Type B pancreatic cell (in vitro differentiated cells): ENCODE results near the gene DZIP1L. TPM values are rescaled to one million over a fixed set of nuclear protein-coding genes. Genes with fewer than 3 reads are reported as not detected.

ENCODE experiments used
- DNase-seq: peaks from one replicate; pipeline ENCODE4 v3.0.0; 2021; ENCODE audit warnings: mixed read lengths; ENCODE audit not compliant: unreplicated experiment; ENCODE audit errors: extremely low spot score
- H3K27ac Mint-ChIP-seq: 2 replicates; pipeline ENCODE4 v1.8.0; 2021; ENCODE audit warnings: mild to moderate bottlenecking, mixed read lengths
- H3K27me3 Mint-ChIP-seq: 2 replicates; pipeline ENCODE4 v1.8.0; 2021; ENCODE audit warnings: mixed read lengths
- H3K36me3 Mint-ChIP-seq: 2 replicates; pipeline ENCODE4 v1.8.0; 2021; ENCODE audit warnings: mixed read lengths
- H3K4me1 Mint-ChIP-seq: one replicate; pipeline ENCODE4 v1.8.0; 2021; ENCODE audit warnings: mixed read lengths; ENCODE audit not compliant: unreplicated experiment
- H3K4me3 Mint-ChIP-seq: 2 replicates; pipeline ENCODE4 v1.8.0; 2021; ENCODE audit warnings: mild to moderate bottlenecking, mixed read lengths
- H3K9me3 Mint-ChIP-seq: 2 replicates; pipeline ENCODE4 v1.8.0; 2021; ENCODE audit warnings: mixed read lengths
- CTCF ChIP-seq: fragments of 200-600 bp; sonication (generic); conservative IDR thresholded peaks from 2 replicates; pipeline ENCODE4 v1.5.0; 2021; ENCODE audit warnings: antibody characterized with exemption, mild to moderate bottlenecking
- total RNA-seq: library from RNA; stranded (reverse); gene quantifications from 2 replicates; pipeline ENCODE4 v1.2.1, GENCODE V29; 2021; ENCODE audit warnings: low replicate concordance

DZIP1L gene
- total RNA-seq, 1 donor from 2014 or later: 17.8 TPM

- DNase-seq: no peak
- Mint-ChIP-seq H3K36me3 (no peaks in the 10 kb centered on the region), H3K9me3 (peaks cover 5% of the 10 kb centered on the region), H3K4me1 (peaks cover 10% of the 10 kb centered on the region), H3K4me3 (no peak overlapping the region), H3K27ac (no peak overlapping the region), H3K27me3 (no peaks in the 10 kb centered on the region)
- TF ChIP-seq CTCF: no peak
Observed at GRCh38 chr3:138124188-138124587, 8.8 kb upstream of the DZIP1L start.

GRCh38 chr3:138119423-138119766 lies 4.0 kb upstream of the DZIP1L start:
- Mint-ChIP-seq H3K4me1 (peaks cover 4% of the 10 kb centered on the region), H3K27me3 (peaks cover 19% of the 10 kb centered on the region), H3K36me3 (no peaks in the 10 kb centered on the region), H3K9me3 (no peaks in the 10 kb centered on the region), H3K4me3 (no peak overlapping the region), H3K27ac (no peak overlapping the region)
- TF ChIP-seq CTCF: no peak
- no peak for DNase-seq

DNA sequence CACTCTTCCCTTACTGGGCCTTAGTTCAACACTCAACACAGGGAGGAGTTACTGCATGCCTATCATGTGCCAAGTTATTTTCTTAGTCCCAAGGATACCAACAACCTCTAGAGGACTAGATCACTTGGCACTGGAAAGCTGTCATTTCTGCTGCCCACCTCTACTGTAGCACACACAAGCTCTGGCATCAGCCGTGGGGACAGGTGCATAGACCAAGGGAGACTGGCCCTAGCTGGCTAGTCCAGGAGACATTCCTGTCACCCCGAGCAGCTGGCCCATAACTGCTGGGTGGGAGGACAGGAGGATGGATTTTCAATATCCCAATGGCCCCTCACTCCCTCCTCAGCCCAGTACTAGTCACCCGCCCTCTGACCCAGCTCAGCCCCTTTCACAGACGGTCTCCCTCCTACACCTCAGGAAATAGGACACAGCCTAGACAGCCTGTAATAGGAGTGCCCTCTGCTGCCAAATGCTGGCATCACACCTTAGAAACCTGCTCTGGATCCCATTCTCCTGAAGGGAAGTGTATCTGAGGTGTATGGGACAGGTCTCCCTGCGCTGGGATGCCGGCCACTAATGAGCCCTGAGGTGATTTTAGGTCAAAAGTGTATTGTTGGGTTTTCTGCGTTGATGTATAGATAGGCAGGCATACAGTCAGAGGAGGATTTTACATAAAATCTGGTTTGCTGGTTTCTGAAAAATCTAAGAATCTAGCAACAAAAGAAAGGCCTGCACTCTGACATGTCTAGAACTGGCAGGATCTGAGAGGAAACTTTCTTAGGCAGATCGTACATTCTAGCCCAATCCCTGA lies 3.4 kb upstream of the DZIP1L start:
- peak; percentile 84 for TF ChIP-seq CTCF
- no peaks in the 10 kb centered on the region for H3K9me3 Mint-ChIP-seq
- peak; percentile 77 for DNase-seq
- H3K27ac Mint-ChIP-seq: no peak overlapping the region
- peaks cover 7% of the 10 kb centered on the region for H3K4me1 Mint-ChIP-seq
- no peaks in the 10 kb centered on the region for H3K36me3 Mint-ChIP-seq
- H3K27me3 Mint-ChIP-seq: peaks cover 19% of the 10 kb centered on the region
- H3K4me3 Mint-ChIP-seq: peak overlapping the region; percentile 10

GRCh38 chr3:138114431-138114918 lies 933 bp downstream of the DZIP1L start:
- no peak for TF ChIP-seq CTCF
- Mint-ChIP-seq H3K27me3 (peaks cover 19% of the 10 kb centered on the region), H3K27ac (peak overlapping the region; percentile 86), H3K4me1 (peaks cover 17% of the 10 kb centered on the region), H3K36me3 (peaks cover 3% of the 10 kb centered on the region), H3K4me3 (peak overlapping the region; percentile 94), H3K9me3 (no peaks in the 10 kb centered on the region)
- no peak for DNase-seq

- Mint-ChIP-seq H3K27me3 (peaks cover 16% of the 10 kb centered on the region), H3K4me3 (peak overlapping the region; percentile 75), H3K4me1 (peaks cover 13% of the 10 kb centered on the region), H3K36me3 (peaks cover 3% of the 10 kb centered on the region), H3K27ac (no peak overlapping the region), H3K9me3 (no peaks in the 10 kb centered on the region)
- DNase-seq: no peak
- TF ChIP-seq CTCF: no peak
Observed at GRCh38 chr3:138113326-138113725, 2.1 kb downstream of the DZIP1L start.
